Upper lobe of left lung (tissue), 6 donors: ENCODE measurements around the gene FAM110C. TPM values are rescaled to one million over a fixed set of nuclear protein-coding genes. Genes with fewer than 3 reads are reported as not detected.

Source experiments
- total RNA-seq, 6 donors: library from RNA; depleted of rRNA in 4 of 6; stranded (reverse); fragments of >200 nt in 4 of 6; gene quantifications; one replicate each; pipeline versions ENCODE4 v1.1.0 to v1.2.1, GENCODE V29; 2016 to 2021
- donor health status: DM: no; HTN: no; CAD: no; lungs with moderate emphysema.
- donor health status: DM: no; HTN: yes; CAD: no; lungs with severe emphysema.

Gene FAM110C
- total RNA-seq, 6 donors from 2014 or later: 2.7 to 6.7 (median 4.5) TPM

Other genes starting within 250 kb of the FAM110C start
- gene SH3YL1, start 217.5 kb upstream of the FAM110C start, total RNA-seq: 100 to 1,000 TPM in 3 of 6 donors, 10 to 100 TPM in 3; 30.5 to 140 (median 89.2) TPM
- gene ACP1, start 218.4 kb upstream of the FAM110C start, total RNA-seq: 100 to 1,000 TPM in 2 of 6 donors, 10 to 100 TPM in 4; 34.7 to 113 (median 73.7) TPM
- gene ALKAL2, start 241.6 kb upstream of the FAM110C start, total RNA-seq: 10 to 100 TPM in 5 of 6 donors, 1 to 10 TPM in 1; 8.3 to 30.7 (median 14.8) TPM